K562 (cell line): Measurements from ENCODE around the gene NT5C1B. TPM values are rescaled to one million over a fixed set of nuclear protein-coding genes. Genes with fewer than 3 reads are reported as not detected.

ENCODE experiments used
- ATAC-seq: fragments of 200-7000 bp; cut with Tn5 transposase; 3 replicates; pipeline ENCODE4 v1.9.1; 2020; ENCODE audit warnings: moderate library complexity
- BruUV-seq: library from RNA; stranded (reverse); fragments of 400-500 nt; replicated peaks from 2 replicates; lab custom pipeline; 2021; lab: Mats Ljungman, UMichigan
- CTCF ChIA-PET: fragments of 300-600 bp; formaldehyde crosslinking; extraction: SDS; loops from one replicate; lab custom pipeline; 2021; ENCODE audit warnings: low intra/inter-chr PET ratio; lab: Yijun Ruan, JAX
- POLR2A ChIA-PET: fragments of 300-600, 350-650 bp; sonication (Branson Sonifier 250); formaldehyde crosslinking; extraction: SDS; loops from one replicate; lab custom pipeline; 2021; ENCODE audit warnings: antibody characterized with exemption, inconsistent platforms; lab: Yijun Ruan, JAX
- DNase-seq, 4 experiments: peaks; one replicate each; pipeline versions ENCODE4 v3.0.0 to v3.0.0-alpha.2; 2011 to 2018; ENCODE audit warnings: low spot score in 3 of 4, mixed read lengths in 3 of 4; ENCODE audit errors: extremely low read depth in 1 of 4
- FAIRE-seq: peaks from 2 replicates; lab custom pipeline; 2011; peaks lifted over from hg19 to GRCh38; lab: Jason Lieb, UNC
- H2AFZ ChIP-seq: 2 replicates; pipeline ENCODE4 v1.6.0; 2011; ENCODE audit warnings: low read depth, low read length, control low read depth, inconsistent platforms
- H3K27ac ChIP-seq: fragments of 200-600 bp; 3 replicates; pipeline ENCODE4 v1.8.0; 2011; ENCODE audit warnings: low read depth, mild to moderate bottlenecking, control low read depth, inconsistent platforms, low read length, moderate library complexity, mixed read lengths; ENCODE audit errors: extremely low read depth
- H3K27me3 ChIP-seq, 2 experiments: fragments of 300-600 bp in 1 of 2; 2 replicates in 1 of 2; 3 replicates in 1 of 2; pipeline versions ENCODE4 v1.6.0 to v1.8.0; 2011; ENCODE audit warnings: inconsistent platforms in 2 of 2, low read length in 2 of 2, mild to moderate bottlenecking in 1 of 2, mixed read lengths in 1 of 2, moderate library complexity in 1 of 2; ENCODE audit not compliant: control insufficient read depth in 2 of 2, insufficient read depth in 2 of 2
- H3K36me3 ChIP-seq: fragments of 300-600 bp; 3 replicates; pipeline ENCODE4 v1.8.0; 2011; ENCODE audit warnings: mild to moderate bottlenecking, low read length, inconsistent platforms; ENCODE audit not compliant: control insufficient read depth, insufficient read depth
- H3K4me1 ChIP-seq, 2 experiments: fragments of 200-600 bp in 1 of 2; replicated peaks in 1 of 2; 2 replicates in 1 of 2; 3 replicates in 1 of 2; pipeline versions ENCODE4 v1.5.1 to v1.8.0; 2011; ENCODE audit warnings: inconsistent platforms in 2 of 2, low read length in 2 of 2, mild to moderate bottlenecking in 1 of 2, mixed read lengths in 1 of 2, moderate library complexity in 1 of 2; ENCODE audit not compliant: control insufficient read depth in 2 of 2, insufficient read depth in 2 of 2
- H3K4me2 ChIP-seq: 2 replicates; pipeline ENCODE4 v1.6.1; 2011; ENCODE audit warnings: low read length, control low read depth, inconsistent platforms, mixed read lengths; ENCODE audit not compliant: insufficient read depth
- H3K4me3 ChIP-seq: fragments of 200-600 bp; sonication (generic), shearing (Covaris generic); 2 replicates; pipeline ENCODE4 v1.5.1; 2016; ENCODE audit warnings: control low read depth, inconsistent platforms
- H3K79me2 ChIP-seq: fragments of 200-600 bp; 3 replicates; pipeline ENCODE4 v1.8.0; 2011; ENCODE audit warnings: low read length, inconsistent platforms; ENCODE audit not compliant: control insufficient read depth, insufficient read depth
- H3K9ac ChIP-seq, 2 experiments: 2 replicates each; pipeline versions ENCODE4 v1.6.0 to v1.6.1; 2011; ENCODE audit warnings: low read depth in 2 of 2, low read length in 2 of 2, control low read depth in 1 of 2, inconsistent platforms in 1 of 2, mild to moderate bottlenecking in 1 of 2, mixed read lengths in 1 of 2; ENCODE audit not compliant: insufficient read depth in 1 of 2
- H3K9me1 ChIP-seq: one replicate; pipeline ENCODE4 v1.6.0; 2011; ENCODE audit warnings: inconsistent platforms, mild to moderate bottlenecking, low read length, moderate library complexity; ENCODE audit not compliant: control insufficient read depth, insufficient read depth
- H3K9me3 ChIP-seq: replicated peaks from 2 replicates; pipeline ENCODE4 v1.5.1; 2011; ENCODE audit warnings: low read depth, low read length, inconsistent platforms; ENCODE audit not compliant: control insufficient read depth, insufficient read depth
- H4K20me1 ChIP-seq: replicated peaks from 2 replicates; pipeline ENCODE4 v1.6.1; 2011; ENCODE audit warnings: low read length, inconsistent platforms, mixed read lengths; ENCODE audit not compliant: control insufficient read depth, insufficient read depth
- HDGF ChIP-seq: fragments of 450-650 bp; IDR thresholded peaks from 2 replicates; pipeline ENCODE4 v1.6.1; 2016
- KDM2B ChIP-seq: fragments of 250-450 bp; sonication (Bioruptor Pico); IDR thresholded peaks from 2 replicates; pipeline ENCODE4 v1.8.0; 2021; ENCODE audit warnings: mild to moderate bottlenecking, moderate library complexity
- MBD2 ChIP-seq: sonication (generic); IDR thresholded peaks from 2 replicates; pipeline ENCODE4 v1.6.1; 2016; ENCODE audit warnings: low read depth, borderline replicate concordance
- PKNOX1 ChIP-seq: fragments of 450-650 bp; IDR thresholded peaks from 2 replicates; pipeline ENCODE4 v1.6.1; 2016
- PREB ChIP-seq: sonication (generic); formaldehyde crosslinking; IDR thresholded peaks from 2 replicates; pipeline ENCODE4 v1.8.1; 2023; ENCODE audit warnings: mild to moderate bottlenecking, missing genetic modification reagents
- RERE ChIP-seq: sonication (generic); formaldehyde crosslinking; IDR thresholded peaks from 2 replicates; pipeline ENCODE4 v1.8.0; 2023; ENCODE audit warnings: missing genetic modification reagents, mild to moderate bottlenecking, borderline replicate concordance
- RNF2 ChIP-seq: sonication (generic); IDR thresholded peaks from 2 replicates; pipeline ENCODE4 v1.6.1; 2016
- THRAP3 ChIP-seq: fragments of 450-650 bp; IDR thresholded peaks from 2 replicates; pipeline ENCODE4 v1.6.1; 2016; ENCODE audit warnings: mild to moderate bottlenecking, inconsistent platforms, borderline replicate concordance
- ZNF133 ChIP-seq: fragments of 250-450 bp; sonication (Bioruptor Pico); IDR thresholded peaks from 2 replicates; pipeline ENCODE4 v1.4.0; 2020; ENCODE audit warnings: mild to moderate bottlenecking
- ZNF41 ChIP-seq: fragments of 250-450 bp; sonication (Bioruptor Pico); conservative IDR thresholded peaks from 2 replicates; pipeline ENCODE4 v1.4.0; 2020; ENCODE audit warnings: mild to moderate bottlenecking
- ZNF79 ChIP-seq: fragments of 250-450 bp; sonication (Bioruptor Pico); IDR thresholded peaks from 2 replicates; pipeline ENCODE4 v1.4.0; 2020; ENCODE audit warnings: low read depth, mild to moderate bottlenecking, moderate library complexity
- WGBS: fragments of 100-300 bp; shearing (Covaris generic); methylation state at CpG from one replicate; pipeline ENCODE4 v1.1.6; 2016; ENCODE audit warnings: low coverage, mixed read lengths; ENCODE audit not compliant: insufficient coverage; ENCODE audit errors: missing lambda C conversion rate; 5-methylcytosine and 5-hydroxymethylcytosine counted together
- in situ Hi-C: fragments of 300-500 bp; cut with MboI; formaldehyde crosslinking; loops from 4 replicates; pipeline ENCODE4 v1.15.0; 2018; ENCODE audit warnings: inconsistent platforms, mixed read lengths
- intact Hi-C: fragments of 100-400 bp; cut with micrococcal nuclease; formaldehyde crosslinking; loops from 2 replicates; pipeline ENCODE4 v1.14.2; 2022
- polyA plus RNA-seq, 8 experiments: library from polyadenylated mRNA; depleted of rRNA in 4 of 8; stranded (reverse) in 5 of 8; unstranded in 3 of 8; fragments of >200 nt; fragmentation: Nextera tagmentation in 2 of 8; fragmentation: Illumina TruSeq in 1 of 8; extraction: Ambion mirVana in 2 of 8; extraction: Trizol in 1 of 8; gene quantifications; 2 replicates each; pipeline versions ENCODE4 v1.2.1 to v1.2.3, GENCODE V29; 2011 to 2014; ENCODE audit warnings: inconsistent platforms in 1 of 8, missing spikeins in 1 of 8
- total RNA-seq, 7 experiments: library from RNA; depleted of rRNA in 6 of 7; stranded (reverse); fragments of >200 nt in 6 of 7; fragmentation: Illumina TruSeq in 2 of 7; extraction: Trizol in 2 of 7; gene quantifications; 2 replicates each; pipeline versions ENCODE4 v1.2.1 to v1.2.3, GENCODE V29; 2011 to 2021; ENCODE audit warnings: low replicate concordance in 1 of 7

The NT5C1B gene
- total and polyA plus RNA-seq, 9 of the 15 experiments (the other 6 are each of a cell fraction or from before 2014, with no cell fraction given), result 0.07 TPM; not detected in 8

- no peak overlapping the region for H2AFZ ChIP-seq
These were observed 47.8 kb upstream of the NT5C1B start for GRCh38 chr2:18637196-18637595.

More at GRCh38 chr2:18637196-18637595, 47.8 kb upstream of the NT5C1B start:
- intact Hi-C loops, result no loop called here
- Histone ChIP-seq H3K9me3 (no peaks in the 10 kb centered on the region), H4K20me1 (no peaks in the 10 kb centered on the region)
- POLR2A ChIA-PET, result no interaction called here
- TF ChIP-seq MBD2, result no peak
- TF ChIP-seq THRAP3, result no peak
- TF ChIP-seq PKNOX1, result no peak
- TF ChIP-seq HDGF, result no peak
- TF ChIP-seq ZNF41 (CRISPR knock-in tag), result no peak
- TF ChIP-seq RERE, result no peak
- TF ChIP-seq KDM2B (CRISPR knock-in tag), result no peak
- no peak for TF ChIP-seq RNF2
- no peak for TF ChIP-seq ZNF133 (CRISPR knock-in tag)
- TF ChIP-seq PREB (CRISPR knock-in tag), result no peak
- no peak for TF ChIP-seq ZNF79 (CRISPR knock-in tag)
- TF ChIP-seq, all 486 proteins: peak for 0
- CTCF ChIA-PET, result no interaction called here
- WGBS, result 0% methylated on average over 1 of the region's 1 CpG
- no peaks in the 10 kb centered on the region for H3K79me2 ChIP-seq
- DNase-seq (no peak), FAIRE-seq (no peak), ATAC-seq (no peak)
- no peaks in the 10 kb centered on the region for H3K4me1 ChIP-seq
- H3K4me3 ChIP-seq, result no peak overlapping the region
- H3K4me2 ChIP-seq, result no peak overlapping the region
- no peaks in the 10 kb centered on the region for H3K9me1 ChIP-seq
- no peaks in the 10 kb centered on the region for H3K36me3 ChIP-seq
- in situ Hi-C loops, result no loop called here
- BruUV-seq, result no TSS peak
- no peak overlapping the region for H3K27ac ChIP-seq
- no peaks in the 10 kb centered on the region for H3K27me3 ChIP-seq
- no peak overlapping the region for H3K9ac ChIP-seq
